Ovary (tissue), 10 donors: ENCODE data around the gene AKAP14. TPM values are rescaled to one million over a fixed set of nuclear protein-coding genes. Genes with fewer than 3 reads are reported as not detected.

Experiments
- DNase-seq, 5 donors: peaks; one replicate each; pipeline ENCODE4 v3.0.0-alpha.2; 2019 to 2020
- H3K27ac ChIP-seq, 2 donors: fragments of 200-600 bp; one replicate each; pipeline versions ENCODE4 v1.5.1 to v1.8.0; 2019 to 2022
- H3K27me3 ChIP-seq: fragments of 200-600 bp; one replicate; pipeline ENCODE4 v1.8.0; 2022
- H3K36me3 ChIP-seq: fragments of 200-600 bp; sonication (generic); one replicate; pipeline ENCODE4 v1.5.1; 2019
- H3K4me1 ChIP-seq: one replicate; pipeline ENCODE4 v1.8.1; 2013; ENCODE audit warnings: mild to moderate bottlenecking, moderate library complexity; ENCODE audit not compliant: insufficient read depth
- H3K4me3 ChIP-seq: fragments of 200-600 bp; sonication (generic); one replicate; pipeline ENCODE4 v1.5.1; 2017
- H3K9me3 ChIP-seq, 2 donors: fragments of 200-600 bp in 1 of 2; sonication (generic) in 1 of 2; one replicate each; pipeline versions ENCODE4 v1.5.1 to v1.8.1; 2013 to 2019; ENCODE audit warnings: mild to moderate bottlenecking in 1 of 2, moderate library complexity in 1 of 2
- EP300 ChIP-seq: sonication (generic); formaldehyde crosslinking; IDR thresholded peaks from one replicate; pipeline ENCODE4 v1.6.1; 2017; ENCODE audit warnings: antibody characterized with exemption
- POLR2A ChIP-seq: fragments of 450-650 bp; IDR thresholded peaks from one replicate; pipeline ENCODE4 v1.6.1; 2017; ENCODE audit warnings: antibody characterized with exemption, mild to moderate bottlenecking, moderate library complexity
- WGBS, 3 donors: extraction: QIAGEN DNeasy Blood & Tissue Kit in 1 of 3; methylation state at CpG; one replicate each; pipeline versions ENCODE4 v1.1.5 to v1.1.7; 2013 to 2017; 5-methylcytosine and 5-hydroxymethylcytosine counted together
- intact Hi-C, 4 donors: fragments of 100-400 bp; cut with DNase I; formaldehyde crosslinking; loops; one replicate each; pipeline versions ENCODE4 v1.11.0 to v1.15.1; 2022 to 2023
- long read RNA-seq, 3 donors: library from polyadenylated mRNA in 2 of 3; unstranded in 2 of 3; transcript quantifications; one replicate each; pipeline ENCODE4 v2.0.0 and lab custom pipeline, GENCODE V29; 2021 to 2026
- polyA plus RNA-seq, 2 donors: library from polyadenylated mRNA; stranded (reverse); fragments of 200-250 nt in 1 of 2; fragments of 350-450 nt in 1 of 2; fragmentation: Illumina TruSeq in 1 of 2; extraction: RNeasy Lipid Tissue Mini Kit (QIAGEN cat#74804) in 1 of 2; gene quantifications; one replicate each; pipeline ENCODE4 v1.2.3, GENCODE V29; 2013 to 2014
- total RNA-seq, 7 donors: library from RNA; depleted of rRNA in 2 of 7; stranded (reverse); fragments of >200 nt in 2 of 7; fragmentation: NEBNext Ultra II Directional in 3 of 7; extraction: Animal tissue kit (Norgen Biotek cat#: 25700) in 3 of 7; gene quantifications; one replicate each; pipeline versions ENCODE4 v1.1.0 to v1.2.4, GENCODE V29; 2016 to 2023
- TF ChIP-seq, protein P1 (sequence below), 3 donors: fragments of 450-650 bp in 2 of 3; fragments of 200-600 bp in 1 of 3; IDR thresholded peaks; one replicate each; pipeline versions ENCODE4 v1.5.1 to v1.8.0; 2016 to 2022; ENCODE audit warnings: antibody characterized with exemption in 3 of 3, mild to moderate bottlenecking in 1 of 3
- donor health status: DM: no; HTN: no; CAD: no; lungs with moderate emphysema.
- donor health status: DM: no; HTN: no; CAD: no.
- donor health status: Bipolar disorder and iron deficiency.
- donor health status: DM: yes; HTN: yes; CAD: no.
- donor health status: DM: no; HTN: no; CAD: no.
- donor health status: DM: yes; HTN: yes; CAD: no.

AKAP14 gene
- 10 to 100 TPM in 1 of 7 donors, 1 to 10 TPM in 2, not detected in 4; 1.3 to 10.1 (median 1.3) TPM for total RNA-seq
- under 1 TPM; 0.38 to 0.47 TPM for polyA plus RNA-seq
- long read RNA-seq, donor 1: 0 reads
- long read RNA-seq, donor 2: 0 reads
- long read RNA-seq, donor 3: 0 reads

- H3K27me3 ChIP-seq: no peaks in the 10 kb centered on the region
- 45 to 49% (median 49%) methylated on average over 4 of the region's 4 CpGs for WGBS, 3 donors
These were observed at the start of gene AKAP14 for GRCh38 chrX:119895843-119896326. AKAP14 (plus strand) TSS chrX:119895893; CDS start chrX:119903224, 7,331 bp downstream.

DNA sequence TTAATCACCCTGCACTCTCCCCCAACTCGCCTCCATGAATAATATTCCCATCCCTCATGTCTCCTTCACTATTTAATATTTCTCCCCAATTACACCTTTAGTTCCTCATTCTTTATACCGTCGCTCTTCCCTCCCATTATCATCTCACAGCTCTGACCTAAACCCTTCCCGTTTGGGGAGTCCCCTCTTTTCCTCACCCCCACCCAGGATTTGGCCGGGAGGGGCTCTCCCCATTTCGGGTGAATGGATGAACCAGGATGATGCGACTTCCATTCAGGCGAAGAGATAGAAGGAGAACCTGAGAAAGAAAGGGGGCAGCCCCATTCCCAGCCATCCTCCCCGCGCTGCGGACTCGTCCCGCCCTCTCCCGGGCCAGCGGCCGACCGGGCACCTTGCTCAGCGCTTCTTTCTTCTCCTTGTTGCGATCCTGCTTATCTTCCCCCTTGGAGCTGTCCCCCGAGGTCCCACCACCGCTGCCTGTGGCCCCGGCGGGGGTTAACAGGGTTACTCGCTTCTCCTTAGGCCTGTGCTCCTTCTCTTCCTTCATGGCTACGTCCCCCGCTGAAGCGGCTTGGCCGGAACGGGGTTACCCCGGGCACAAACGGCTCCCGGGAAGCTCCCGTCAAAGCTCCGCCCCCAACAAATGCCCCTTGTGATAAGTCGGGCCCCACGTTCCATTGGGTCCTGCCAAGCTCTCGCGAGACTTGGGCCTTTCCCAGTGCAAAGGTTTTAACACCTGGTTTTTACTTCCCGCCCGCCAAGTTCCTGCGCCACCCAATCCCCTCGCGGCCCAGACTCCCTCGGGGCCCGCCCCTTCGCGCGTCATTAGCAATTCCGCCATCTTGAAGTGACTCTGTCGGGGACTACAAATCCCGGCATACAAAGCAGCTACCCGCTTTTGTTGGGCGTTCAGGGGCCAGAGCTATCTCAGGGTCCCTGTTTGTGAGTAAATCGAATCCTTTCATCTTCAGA, 43.0 kb upstream of the AKAP14 start, which contains the start of gene UPF3B:
TSS of gene UPF3B (minus strand) at position 582 of the 972 bp plus-strand sequence. CDS start at position 547, 35 bp downstream.
- WGBS, 3 donors: 28 to 33% (median 32%) methylated on average over 54 of the region's 54 CpGs
- intact Hi-C loops: no loop called here
- H3K36me3 ChIP-seq: no peaks in the 10 kb centered on the region
- H3K27me3 ChIP-seq: no peaks in the 10 kb centered on the region
- DNase-seq: peak; percentile 93 to 97 (median 96)
- H3K4me1 ChIP-seq: no peaks in the 10 kb centered on the region
- peak within 1 kb of the TSS; percentile 57 to 82 for H3K27ac ChIP-seq
- peak within 1 kb of the TSS; percentile 69 for H3K4me3 ChIP-seq
- no peaks in the 10 kb centered on the region for H3K9me3 ChIP-seq
- no peak for TF ChIP-seq EP300
- TF ChIP-seq POLR2A: peak; percentile 56

More at GRCh38 chrX:119895843-119896326, at the start of gene AKAP14:
- Histone ChIP-seq H3K36me3 (no peaks in the 10 kb centered on the region), H3K27ac (no peak within 1 kb of the TSS), H3K4me1 (no peaks in the 10 kb centered on the region), H3K9me3 (no peaks in the 10 kb centered on the region), H3K4me3 (no peak within 1 kb of the TSS)
- TF ChIP-seq POLR2A (no peak), EP300 (no peak)
- TF ChIP-seq, protein P1, sequence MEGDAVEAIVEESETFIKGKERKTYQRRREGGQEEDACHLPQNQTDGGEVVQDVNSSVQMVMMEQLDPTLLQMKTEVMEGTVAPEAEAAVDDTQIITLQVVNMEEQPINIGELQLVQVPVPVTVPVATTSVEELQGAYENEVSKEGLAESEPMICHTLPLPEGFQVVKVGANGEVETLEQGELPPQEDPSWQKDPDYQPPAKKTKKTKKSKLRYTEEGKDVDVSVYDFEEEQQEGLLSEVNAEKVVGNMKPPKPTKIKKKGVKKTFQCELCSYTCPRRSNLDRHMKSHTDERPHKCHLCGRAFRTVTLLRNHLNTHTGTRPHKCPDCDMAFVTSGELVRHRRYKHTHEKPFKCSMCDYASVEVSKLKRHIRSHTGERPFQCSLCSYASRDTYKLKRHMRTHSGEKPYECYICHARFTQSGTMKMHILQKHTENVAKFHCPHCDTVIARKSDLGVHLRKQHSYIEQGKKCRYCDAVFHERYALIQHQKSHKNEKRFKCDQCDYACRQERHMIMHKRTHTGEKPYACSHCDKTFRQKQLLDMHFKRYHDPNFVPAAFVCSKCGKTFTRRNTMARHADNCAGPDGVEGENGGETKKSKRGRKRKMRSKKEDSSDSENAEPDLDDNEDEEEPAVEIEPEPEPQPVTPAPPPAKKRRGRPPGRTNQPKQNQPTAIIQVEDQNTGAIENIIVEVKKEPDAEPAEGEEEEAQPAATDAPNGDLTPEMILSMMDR (IDR thresholded peaks at IDR 0.05): no peak
- intact Hi-C loops: no loop called here
- no peak for DNase-seq

DNA sequence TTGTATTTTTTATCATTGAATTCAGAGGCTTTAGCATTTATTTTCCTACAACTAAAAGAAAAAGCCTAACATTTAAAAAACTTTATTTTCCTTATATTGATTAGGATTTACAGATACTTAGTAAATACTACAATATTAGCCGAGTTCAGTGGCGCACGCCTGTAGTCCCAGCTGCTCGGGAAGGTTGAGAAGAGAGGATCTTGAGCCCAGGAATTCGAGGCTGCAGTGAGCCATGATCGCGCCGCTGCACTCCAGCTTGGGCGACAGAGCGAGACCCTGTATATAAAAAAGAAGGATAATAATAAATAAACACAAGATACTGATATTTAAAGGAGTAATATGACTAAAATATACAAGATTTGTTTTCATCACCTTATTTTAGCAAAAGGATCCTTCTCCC, 42.2 kb upstream of the AKAP14 start:
- Histone ChIP-seq H3K36me3 (no peaks in the 10 kb centered on the region), H3K27me3 (no peaks in the 10 kb centered on the region), H3K4me3 (peak overlapping the region; percentile 24), H3K27ac (peak overlapping the region in 1 of 2 donors; percentile 56), H3K9me3 (no peaks in the 10 kb centered on the region), H3K4me1 (no peaks in the 10 kb centered on the region)
- intact Hi-C loops: no loop called here
- TF ChIP-seq POLR2A (no peak), EP300 (no peak)
- TF ChIP-seq, protein P1 (IDR thresholded peaks at IDR 0.05): no peak
- 39 to 47% (median 46%) methylated on average over 10 of the region's 10 CpGs for WGBS, 3 donors
- DNase-seq: no peak

DNA sequence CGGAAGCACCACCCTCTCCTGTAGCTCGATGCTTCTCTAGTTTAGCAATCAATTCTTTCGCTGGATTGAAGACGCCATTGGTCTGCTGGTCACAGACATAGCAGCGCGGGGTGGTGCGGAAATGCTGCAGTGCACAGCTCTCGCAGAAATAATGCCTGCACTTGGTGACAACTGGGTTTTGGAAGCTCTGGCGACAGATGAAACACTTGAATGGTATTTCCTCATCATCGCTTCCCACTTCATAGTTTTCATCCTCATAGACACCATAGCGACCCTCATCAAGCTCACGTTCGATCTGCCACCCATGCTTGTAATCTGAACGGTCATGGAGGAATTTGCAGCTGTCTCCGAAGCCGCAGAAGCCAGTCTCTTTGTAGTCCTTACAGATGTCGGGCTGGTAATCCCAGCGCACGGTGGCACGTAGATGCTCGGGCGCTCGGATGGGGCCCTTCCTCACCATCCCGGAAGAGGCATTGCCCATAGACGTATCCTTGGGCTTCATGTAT, 25.0 kb upstream of the AKAP14 start:
- Histone ChIP-seq H3K36me3 (no peaks in the 10 kb centered on the region), H3K4me3 (peak overlapping the region; percentile 63), H3K27me3 (no peaks in the 10 kb centered on the region), H3K4me1 (no peaks in the 10 kb centered on the region), H3K27ac (peak overlapping the region in 1 of 2 donors; percentile 94), H3K9me3 (no peaks in the 10 kb centered on the region)
- intact Hi-C loops: no loop called here
- no peak for DNase-seq
- TF ChIP-seq, protein P1 (IDR thresholded peaks at IDR 0.05): no peak
- TF ChIP-seq EP300: no peak
- no peak for TF ChIP-seq POLR2A
- WGBS, 3 donors: 33 to 48% (median 34%) methylated on average over 25 of the region's 25 CpGs
